ENCODE results near the gene GSTP1.

DNA sequence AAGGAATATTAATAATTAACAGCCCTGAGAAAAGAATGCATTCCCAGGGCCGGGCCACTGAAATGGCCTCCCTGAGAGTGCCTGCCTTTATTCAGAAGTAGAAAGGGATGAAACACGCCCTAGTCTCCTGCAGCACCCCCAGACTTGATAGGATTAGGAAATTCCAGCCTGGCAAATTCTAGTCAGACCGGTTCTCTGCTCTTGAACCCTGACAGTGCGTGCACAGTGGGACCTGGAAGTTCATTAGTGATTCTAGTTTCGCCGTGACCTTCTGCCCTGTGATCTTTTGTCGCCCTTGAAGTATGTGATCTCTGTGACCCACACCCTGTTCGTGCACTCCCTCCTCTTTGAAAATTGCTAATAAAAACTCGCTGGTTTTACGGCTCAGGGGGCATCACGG lies 2.1 kb upstream of the GSTP1 start:
- TF ChIP-seq, protein P1, sequence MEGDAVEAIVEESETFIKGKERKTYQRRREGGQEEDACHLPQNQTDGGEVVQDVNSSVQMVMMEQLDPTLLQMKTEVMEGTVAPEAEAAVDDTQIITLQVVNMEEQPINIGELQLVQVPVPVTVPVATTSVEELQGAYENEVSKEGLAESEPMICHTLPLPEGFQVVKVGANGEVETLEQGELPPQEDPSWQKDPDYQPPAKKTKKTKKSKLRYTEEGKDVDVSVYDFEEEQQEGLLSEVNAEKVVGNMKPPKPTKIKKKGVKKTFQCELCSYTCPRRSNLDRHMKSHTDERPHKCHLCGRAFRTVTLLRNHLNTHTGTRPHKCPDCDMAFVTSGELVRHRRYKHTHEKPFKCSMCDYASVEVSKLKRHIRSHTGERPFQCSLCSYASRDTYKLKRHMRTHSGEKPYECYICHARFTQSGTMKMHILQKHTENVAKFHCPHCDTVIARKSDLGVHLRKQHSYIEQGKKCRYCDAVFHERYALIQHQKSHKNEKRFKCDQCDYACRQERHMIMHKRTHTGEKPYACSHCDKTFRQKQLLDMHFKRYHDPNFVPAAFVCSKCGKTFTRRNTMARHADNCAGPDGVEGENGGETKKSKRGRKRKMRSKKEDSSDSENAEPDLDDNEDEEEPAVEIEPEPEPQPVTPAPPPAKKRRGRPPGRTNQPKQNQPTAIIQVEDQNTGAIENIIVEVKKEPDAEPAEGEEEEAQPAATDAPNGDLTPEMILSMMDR (IDR thresholded peaks at IDR 0.05), result no peak
- TF ChIP-seq POLR2A (IDR thresholded peaks at IDR 0.05), result no peak
